Measurements from ENCODE around the gene DBET. TPM values are rescaled to one million over a fixed set of nuclear protein-coding genes. Genes with fewer than 3 reads are reported as not detected.

DBET gene
- total RNA-seq, result not detected in 2 replicates

DNA sequence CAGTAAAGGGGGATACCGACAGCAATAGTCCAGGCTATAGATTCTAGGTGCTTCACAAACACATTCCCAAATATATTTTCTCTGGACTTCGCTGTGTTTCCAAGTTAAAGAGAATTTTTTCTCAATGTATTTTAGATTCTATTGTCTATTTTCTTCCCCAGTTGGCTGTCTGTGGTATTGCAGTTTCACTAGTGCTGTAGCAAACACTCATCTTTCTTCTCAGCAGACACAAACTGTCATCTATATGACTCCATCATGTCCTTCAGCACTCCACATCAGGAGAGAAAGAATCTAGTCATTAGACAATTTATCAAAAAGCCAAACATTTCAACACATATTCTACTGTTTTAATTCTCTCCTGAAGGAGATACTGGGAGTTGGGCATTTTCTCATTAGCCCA is at the start of gene DBET:
Gene DBET, plus strand, starts transcription at position 161 of the 400 bp plus-strand sequence.

GRCh38 chr4:190027156-190027555 is 37.1 kb upstream of the DBET start, which contains the start of gene FRG2:
Gene FRG2, minus strand, starts transcription at chr4:190027256. Its CDS starts 52 bp downstream, at chr4:190027204.

Other genes starting within 250 kb of the DBET start
- gene FRG1, start 123.6 kb upstream of the DBET start, total RNA-seq, result 22.4 and 28.5 TPM in 2 replicates
- gene FRG2, start 37.2 kb upstream of the DBET start, total RNA-seq, result not detected in 2 replicates
- gene DUX4, start 109.3 kb downstream of the DBET start, total RNA-seq, result not detected in 2 replicates

Data from pericardium fibroblast (primary cell).